ENCODE data around the gene MPND. TPM values are rescaled to one million over a fixed set of nuclear protein-coding genes. Genes with fewer than 3 reads are reported as not detected.

The MPND gene
- total and polyA plus RNA-seq, 10 of the 15 experiments (the other 5 are each of a cell fraction or from before 2014, with no cell fraction given), result 0.79 to 18.3 (median 6.0) TPM

GRCh38 chr19:4391701-4392483 is 48.5 kb downstream of the MPND start:
- peaks cover 8% of the 10 kb centered on the region for H3K4me1 ChIP-seq (ENCODE audit: control insufficient read depth, insufficient read depth, low read length)
- peaks cover 83% of the 10 kb centered on the region for H3K79me2 ChIP-seq (ENCODE audit: control insufficient read depth, insufficient read depth, low read length)
- RAD21 ChIA-PET (ENCODE audit: unreplicated experiment), result interaction anchor here (1.2 kb wide), 1 partner anchor 9 kb away, joined by 3 read pairs; no protein-coding TSS in a partner anchor
- no peak overlapping the region for H3K4me3 ChIP-seq
- POLR2A ChIA-PET, result interaction anchor here (7.7 kb wide), 1 partner anchor 13 kb away, joined by 110 read pairs; no protein-coding TSS in a partner anchor
- DNase-seq (ENCODE audit: low read depth, low spot score), result no peak
- in situ Hi-C loops (cut with MboI) (no loop called here), intact Hi-C loops (cut with micrococcal nuclease; ENCODE audit: unreplicated experiment) (no loop called here)
- TF ChIP-seq KLF5 (IDR thresholded peaks at IDR 0.05; ENCODE audit: partially characterized antibody), result no peak
- no peak for TF ChIP-seq CREM (IDR thresholded peaks at IDR 0.05; ENCODE audit: low read depth)
- no peak for TF ChIP-seq SPI1 (IDR thresholded peaks at IDR 0.05; ENCODE audit: borderline replicate concordance, insufficient read depth, low read depth, low read length)
- no peak for TF ChIP-seq KAT2A (conservative IDR thresholded peaks at IDR 0.05; ENCODE audit: control insufficient read depth, low read depth, low read length)
- TF ChIP-seq HSF1 (IDR thresholded peaks at IDR 0.05; ENCODE audit: low read depth, low read length), result no peak
- H4K20me1 ChIP-seq (ENCODE audit: control insufficient read depth, insufficient read depth), result peaks cover 18% of the 10 kb centered on the region
- no peak for ATAC-seq
- H3K27me3 ChIP-seq (replicated peaks in 1 of 2; ENCODE audit: control insufficient read depth in 2 of 2, insufficient read depth in 2 of 2, low read length in 1 of 2), result no peaks in the 10 kb centered on the region
- H3K9ac ChIP-seq (ENCODE audit: control insufficient read depth, insufficient read depth, low read length), result no peak overlapping the region
- FAIRE-seq, result no peak
- WGBS (ENCODE audit: insufficient coverage, insufficient replicate concordance, low lambda C conversion rate, missing lambda C conversion rate), result 89% methylated on average over 20 of the region's 20 CpGs
- H3K9me3 ChIP-seq (replicated peaks; ENCODE audit: control insufficient read depth, insufficient read depth, low read length), result no peaks in the 10 kb centered on the region
- SMC1A ChIA-PET (ENCODE audit: uncharacterized antibody, unreplicated experiment), result interaction anchor here (3.5 kb wide), 1 partner anchor 11 kb away, joined by 24 read pairs; no protein-coding TSS in a partner anchor
- no peak overlapping the region for H2AFZ ChIP-seq (ENCODE audit: control insufficient read depth, low read depth, low read length)
- no TSS peak for BruUV-seq (replicated peaks)
- H3K4me2 ChIP-seq (ENCODE audit: control insufficient read depth, insufficient read depth), result no peak overlapping the region
- CTCF ChIA-PET, result interaction anchor here (0.7 to 3.4 kb wide), 3 partner anchors 10 to 40 kb away, joined by 3 to 16 read pairs (median 5); no protein-coding TSS in a partner anchor
- H3K36me3 ChIP-seq (ENCODE audit: control insufficient read depth in 2 of 2, insufficient read depth in 2 of 2, low read length in 1 of 2), result peaks cover 15 to 28% of the 10 kb centered on the region in 2 experiments; a peak in 3 of 4 replicates
- no peak overlapping the region for H3K27ac ChIP-seq (ENCODE audit: control insufficient read depth, insufficient read depth)

Measured in GM12878 (cell line).